Measurements from ENCODE around the gene ECSIT.

The ECSIT gene

DNA sequence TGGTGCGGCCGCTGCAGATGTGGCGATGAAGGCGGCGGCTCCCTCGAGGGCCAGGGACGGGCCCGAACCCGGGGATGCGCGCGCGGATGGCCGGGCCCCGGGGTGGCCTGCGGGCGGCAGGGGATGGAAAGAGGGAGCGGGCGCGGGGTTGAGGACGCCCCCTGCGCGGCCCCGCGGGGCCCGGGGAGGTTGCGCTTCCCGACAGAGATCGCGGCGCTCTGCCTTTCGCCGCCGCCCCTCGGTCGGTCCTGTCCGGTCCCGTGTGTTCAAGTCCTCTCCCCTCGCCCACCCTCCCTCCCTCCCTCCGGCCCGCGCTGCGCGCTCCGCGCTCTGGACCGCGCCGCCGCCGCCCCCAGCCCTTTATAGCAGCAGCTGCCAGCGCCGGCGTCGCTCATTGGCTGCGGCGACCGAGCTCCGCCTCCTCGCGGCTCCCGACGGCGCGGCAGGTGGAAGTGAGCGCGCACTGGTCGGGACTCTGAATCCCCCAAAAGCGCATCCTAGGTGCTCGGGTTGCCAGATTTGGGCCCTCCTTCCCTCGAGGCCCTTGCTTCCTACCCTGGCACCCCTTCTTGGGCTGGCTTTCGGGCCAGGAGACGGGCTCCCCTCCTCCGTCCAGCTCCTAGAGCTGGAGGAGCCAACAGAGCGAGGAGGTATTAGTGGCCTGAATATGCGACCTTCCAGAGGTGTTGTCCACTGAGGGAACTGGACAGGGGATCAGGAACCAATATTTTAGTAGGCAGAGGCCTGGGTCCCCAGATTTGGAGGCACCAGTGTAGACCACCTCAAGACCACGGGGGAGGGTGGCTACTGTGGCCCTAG lies 48.0 kb downstream of the ECSIT start, which contains the start of gene ELAVL3 (continued):
- no peak for TF ChIP-seq ZNF8 (CRISPR knock-in tag; IDR thresholded peaks at IDR 0.05)
- TF ChIP-seq, protein P1, sequence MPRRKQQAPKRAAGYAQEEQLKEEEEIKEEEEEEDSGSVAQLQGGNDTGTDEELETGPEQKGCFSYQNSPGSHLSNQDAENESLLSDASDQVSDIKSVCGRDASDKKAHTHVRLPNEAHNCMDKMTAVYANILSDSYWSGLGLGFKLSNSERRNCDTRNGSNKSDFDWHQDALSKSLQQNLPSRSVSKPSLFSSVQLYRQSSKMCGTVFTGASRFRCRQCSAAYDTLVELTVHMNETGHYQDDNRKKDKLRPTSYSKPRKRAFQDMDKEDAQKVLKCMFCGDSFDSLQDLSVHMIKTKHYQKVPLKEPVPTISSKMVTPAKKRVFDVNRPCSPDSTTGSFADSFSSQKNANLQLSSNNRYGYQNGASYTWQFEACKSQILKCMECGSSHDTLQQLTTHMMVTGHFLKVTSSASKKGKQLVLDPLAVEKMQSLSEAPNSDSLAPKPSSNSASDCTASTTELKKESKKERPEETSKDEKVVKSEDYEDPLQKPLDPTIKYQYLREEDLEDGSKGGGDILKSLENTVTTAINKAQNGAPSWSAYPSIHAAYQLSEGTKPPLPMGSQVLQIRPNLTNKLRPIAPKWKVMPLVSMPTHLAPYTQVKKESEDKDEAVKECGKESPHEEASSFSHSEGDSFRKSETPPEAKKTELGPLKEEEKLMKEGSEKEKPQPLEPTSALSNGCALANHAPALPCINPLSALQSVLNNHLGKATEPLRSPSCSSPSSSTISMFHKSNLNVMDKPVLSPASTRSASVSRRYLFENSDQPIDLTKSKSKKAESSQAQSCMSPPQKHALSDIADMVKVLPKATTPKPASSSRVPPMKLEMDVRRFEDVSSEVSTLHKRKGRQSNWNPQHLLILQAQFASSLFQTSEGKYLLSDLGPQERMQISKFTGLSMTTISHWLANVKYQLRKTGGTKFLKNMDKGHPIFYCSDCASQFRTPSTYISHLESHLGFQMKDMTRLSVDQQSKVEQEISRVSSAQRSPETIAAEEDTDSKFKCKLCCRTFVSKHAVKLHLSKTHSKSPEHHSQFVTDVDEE (CRISPR knock-in tag; IDR thresholded peaks at IDR 0.05): no peak
- TF ChIP-seq TOX (CRISPR knock-in tag; IDR thresholded peaks at IDR 0.05; ENCODE audit: borderline replicate concordance): no peak

DNA sequence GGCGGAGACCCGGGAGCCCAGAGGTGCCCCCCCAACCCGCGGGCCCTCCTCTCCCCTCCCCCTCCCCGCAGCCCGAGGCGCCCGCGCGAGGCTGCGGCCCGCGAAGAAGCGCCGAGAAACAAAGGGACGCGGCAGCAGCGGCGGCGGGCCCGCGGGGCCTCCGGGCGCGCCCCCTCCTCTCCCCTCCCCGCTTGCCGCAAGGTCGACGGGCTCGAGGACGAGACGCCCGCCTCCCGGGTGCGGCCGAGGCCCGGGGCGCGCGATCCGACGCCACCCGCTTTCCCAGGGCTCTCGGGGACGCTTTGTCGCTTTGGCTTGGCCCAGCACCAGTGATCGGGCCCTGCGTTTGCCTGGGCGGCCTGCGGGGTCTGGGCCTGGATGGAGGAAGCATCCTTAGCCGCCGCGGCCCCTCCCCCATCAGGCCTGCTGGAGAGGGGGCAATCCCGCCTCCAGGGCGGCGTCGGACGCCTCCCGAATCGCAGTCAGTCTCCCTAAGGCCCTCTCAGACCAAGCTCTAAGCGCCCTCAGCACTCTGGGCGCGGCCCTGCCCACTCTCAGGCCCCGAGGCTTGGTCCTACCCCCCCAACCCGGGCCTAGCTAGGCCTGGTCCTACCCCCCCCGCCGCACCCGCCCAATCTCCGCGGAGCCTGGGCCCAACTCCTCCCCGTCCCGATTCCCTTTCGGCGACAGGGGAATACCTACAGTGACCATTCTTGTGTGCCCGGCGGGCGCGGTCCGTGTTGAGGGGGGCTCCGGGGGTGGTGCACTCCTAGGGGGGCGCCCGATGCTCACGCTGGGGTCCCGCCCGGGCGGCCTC lies 48.8 kb downstream of the ECSIT start:
- TF ChIP-seq, protein P2, sequence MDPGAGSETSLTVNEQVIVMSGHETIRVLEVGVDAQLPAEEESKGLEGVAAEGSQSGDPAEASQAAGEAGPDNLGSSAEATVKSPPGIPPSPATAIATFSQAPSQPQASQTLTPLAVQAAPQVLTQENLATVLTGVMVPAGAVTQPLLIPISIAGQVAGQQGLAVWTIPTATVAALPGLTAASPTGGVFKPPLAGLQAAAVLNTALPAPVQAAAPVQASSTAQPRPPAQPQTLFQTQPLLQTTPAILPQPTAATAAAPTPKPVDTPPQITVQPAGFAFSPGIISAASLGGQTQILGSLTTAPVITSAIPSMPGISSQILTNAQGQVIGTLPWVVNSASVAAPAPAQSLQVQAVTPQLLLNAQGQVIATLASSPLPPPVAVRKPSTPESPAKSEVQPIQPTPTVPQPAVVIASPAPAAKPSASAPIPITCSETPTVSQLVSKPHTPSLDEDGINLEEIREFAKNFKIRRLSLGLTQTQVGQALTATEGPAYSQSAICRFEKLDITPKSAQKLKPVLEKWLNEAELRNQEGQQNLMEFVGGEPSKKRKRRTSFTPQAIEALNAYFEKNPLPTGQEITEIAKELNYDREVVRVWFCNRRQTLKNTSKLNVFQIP (CRISPR knock-in tag; IDR thresholded peaks at IDR 0.05; ENCODE audit: borderline replicate concordance, low read depth): no peak
- TF ChIP-seq ESRRG (CRISPR knock-in tag; IDR thresholded peaks at IDR 0.05) (no peak), SNAI2 (CRISPR knock-in tag; IDR thresholded peaks at IDR 0.05) (no peak), ARNTL (CRISPR knock-in tag; IDR thresholded peaks at IDR 0.05; ENCODE audit: borderline replicate concordance, low read depth) (no peak), PPARA (CRISPR knock-in tag; IDR thresholded peaks at IDR 0.05; ENCODE audit: borderline replicate concordance) (no peak), ZFP3 (CRISPR knock-in tag; IDR thresholded peaks at IDR 0.05) (no peak)
- TF ChIP-seq, protein P3, sequence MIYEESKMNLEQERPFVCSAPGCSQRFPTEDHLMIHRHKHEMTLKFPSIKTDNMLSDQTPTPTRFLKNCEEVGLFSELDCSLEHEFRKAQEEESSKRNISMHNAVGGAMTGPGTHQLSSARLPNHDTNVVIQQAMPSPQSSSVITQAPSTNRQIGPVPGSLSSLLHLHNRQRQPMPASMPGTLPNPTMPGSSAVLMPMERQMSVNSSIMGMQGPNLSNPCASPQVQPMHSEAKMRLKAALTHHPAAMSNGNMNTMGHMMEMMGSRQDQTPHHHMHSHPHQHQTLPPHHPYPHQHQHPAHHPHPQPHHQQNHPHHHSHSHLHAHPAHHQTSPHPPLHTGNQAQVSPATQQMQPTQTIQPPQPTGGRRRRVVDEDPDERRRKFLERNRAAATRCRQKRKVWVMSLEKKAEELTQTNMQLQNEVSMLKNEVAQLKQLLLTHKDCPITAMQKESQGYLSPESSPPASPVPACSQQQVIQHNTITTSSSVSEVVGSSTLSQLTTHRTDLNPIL (CRISPR knock-in tag; IDR thresholded peaks at IDR 0.05; ENCODE audit: low read depth): no peak
- ATAC-seq: no peak

DNA sequence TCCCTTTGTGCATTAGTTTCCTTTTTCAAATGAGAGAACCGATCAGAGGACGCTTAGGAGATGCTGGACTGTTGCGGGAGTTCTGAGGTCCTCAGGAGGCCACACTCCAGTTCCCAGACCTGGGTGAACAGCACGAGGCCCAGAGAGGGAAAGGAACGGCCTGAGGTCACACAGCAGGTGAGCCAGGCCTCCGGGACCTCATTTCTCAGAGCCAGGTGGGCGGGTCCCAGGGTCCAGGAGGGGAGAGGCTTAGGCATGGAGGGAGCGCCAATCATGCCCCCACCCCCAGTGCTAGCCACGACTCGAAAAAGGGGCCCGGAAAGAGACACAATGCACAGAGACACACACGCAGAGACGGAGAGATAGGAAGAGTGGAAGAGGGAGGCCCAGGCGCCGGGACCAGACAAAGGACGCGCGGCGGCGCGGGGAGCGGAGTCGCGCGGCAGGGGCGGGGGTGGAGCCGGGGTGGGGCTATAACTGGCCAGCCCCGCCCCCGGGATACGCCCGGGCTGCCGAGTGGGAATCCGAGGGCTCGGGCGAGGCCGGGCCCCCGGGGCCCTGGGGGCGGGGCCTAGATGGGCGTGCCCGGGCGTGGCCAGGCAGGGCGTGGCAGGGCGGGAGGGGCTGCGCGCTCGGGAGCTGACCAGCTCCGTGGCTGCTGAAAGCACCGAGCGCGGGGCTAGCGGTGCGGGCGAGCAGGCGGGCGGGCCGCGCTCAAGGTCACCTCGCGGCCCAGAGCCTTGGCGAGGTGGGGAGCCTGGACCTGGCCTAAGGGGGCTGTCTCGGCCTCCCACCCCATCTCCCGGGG lies 49.6 kb downstream of the ECSIT start:
- TF ChIP-seq, protein P2 (CRISPR knock-in tag; IDR thresholded peaks at IDR 0.05; ENCODE audit: borderline replicate concordance, low read depth): no peak
- TF ChIP-seq, protein P1 (CRISPR knock-in tag; IDR thresholded peaks at IDR 0.05): no peak
- TF ChIP-seq, protein P4, sequence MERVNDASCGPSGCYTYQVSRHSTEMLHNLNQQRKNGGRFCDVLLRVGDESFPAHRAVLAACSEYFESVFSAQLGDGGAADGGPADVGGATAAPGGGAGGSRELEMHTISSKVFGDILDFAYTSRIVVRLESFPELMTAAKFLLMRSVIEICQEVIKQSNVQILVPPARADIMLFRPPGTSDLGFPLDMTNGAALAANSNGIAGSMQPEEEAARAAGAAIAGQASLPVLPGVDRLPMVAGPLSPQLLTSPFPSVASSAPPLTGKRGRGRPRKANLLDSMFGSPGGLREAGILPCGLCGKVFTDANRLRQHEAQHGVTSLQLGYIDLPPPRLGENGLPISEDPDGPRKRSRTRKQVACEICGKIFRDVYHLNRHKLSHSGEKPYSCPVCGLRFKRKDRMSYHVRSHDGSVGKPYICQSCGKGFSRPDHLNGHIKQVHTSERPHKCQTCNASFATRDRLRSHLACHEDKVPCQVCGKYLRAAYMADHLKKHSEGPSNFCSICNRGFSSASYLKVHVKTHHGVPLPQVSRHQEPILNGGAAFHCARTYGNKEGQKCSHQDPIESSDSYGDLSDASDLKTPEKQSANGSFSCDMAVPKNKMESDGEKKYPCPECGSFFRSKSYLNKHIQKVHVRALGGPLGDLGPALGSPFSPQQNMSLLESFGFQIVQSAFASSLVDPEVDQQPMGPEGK (CRISPR knock-in tag; IDR thresholded peaks at IDR 0.05; ENCODE audit: borderline replicate concordance): no peak
- TF ChIP-seq GLIS3 (CRISPR knock-in tag; IDR thresholded peaks at IDR 0.05) (no peak), TCF4 (CRISPR knock-in tag; IDR thresholded peaks at IDR 0.05; ENCODE audit: borderline replicate concordance) (no peak), PPARA (CRISPR knock-in tag; IDR thresholded peaks at IDR 0.05; ENCODE audit: borderline replicate concordance) (no peak), ESRRG (CRISPR knock-in tag; IDR thresholded peaks at IDR 0.05) (no peak), ZC3H10 (CRISPR knock-in tag; IDR thresholded peaks at IDR 0.05) (no peak), RARB (CRISPR knock-in tag; IDR thresholded peaks at IDR 0.05) (no peak), ZNF565 (CRISPR knock-in tag; conservative IDR thresholded peaks at IDR 0.05; ENCODE audit: low read depth) (no peak), TOX (CRISPR knock-in tag; IDR thresholded peaks at IDR 0.05; ENCODE audit: borderline replicate concordance) (no peak), ARNTL (CRISPR knock-in tag; IDR thresholded peaks at IDR 0.05; ENCODE audit: borderline replicate concordance, low read depth) (no peak), ZNF70 (CRISPR knock-in tag; IDR thresholded peaks at IDR 0.05) (no peak), ISL1 (CRISPR knock-in tag; IDR thresholded peaks at IDR 0.05) (no peak), ZFP30 (CRISPR knock-in tag; IDR thresholded peaks at IDR 0.05) (no peak)
- TF ChIP-seq, protein P3 (CRISPR knock-in tag; IDR thresholded peaks at IDR 0.05; ENCODE audit: low read depth): no peak
- no peak for ATAC-seq

All from SK-N-SH treated with all-trans-retinoic acid at 6 μM for 48 hours (cell line).